ENCODE data around the gene COPS9.

GRCh38 chr2:240165034-240165433 lies 28.9 kb upstream of the COPS9 start:
- TF ChIP-seq SIN3A (IDR thresholded peaks at IDR 0.05; ENCODE audit: low read depth, low read length) (no peak), ATF3 (IDR thresholded peaks at IDR 0.05; ENCODE audit: borderline replicate concordance, extremely low read depth, low read depth, low read length) (no peak), CTCF (IDR thresholded peaks at IDR 0.05 in 2 of 3, conservative IDR thresholded peaks at IDR 0.05 in 1 of 3; ENCODE audit: control insufficient read depth in 2 of 3, extremely low read depth in 1 of 3, insufficient read depth in 1 of 3, low read depth in 3 of 3, low read length in 3 of 3) (no peak), RFX5 (IDR thresholded peaks at IDR 0.05; ENCODE audit: low read depth, low read length) (no peak), FOXK2 (IDR thresholded peaks at IDR 0.05) (no peak), IKZF2 (IDR thresholded peaks at IDR 0.05) (no peak), CBX5 (IDR thresholded peaks at IDR 0.05; ENCODE audit: low read depth) (no peak), TCF7 (IDR thresholded peaks at IDR 0.05; ENCODE audit: borderline replicate concordance) (no peak), CREB1 (IDR thresholded peaks at IDR 0.05; ENCODE audit: low read depth) (no peak)
